T-helper 1 cell (primary cell): ENCODE data around the gene HPCAL1.

Experiments used
- DNase-seq, 5 donors: peaks; one replicate each; pipeline ENCODE4 v3.0.0-alpha.2; 2012 to 2020

HPCAL1 gene

DNA sequence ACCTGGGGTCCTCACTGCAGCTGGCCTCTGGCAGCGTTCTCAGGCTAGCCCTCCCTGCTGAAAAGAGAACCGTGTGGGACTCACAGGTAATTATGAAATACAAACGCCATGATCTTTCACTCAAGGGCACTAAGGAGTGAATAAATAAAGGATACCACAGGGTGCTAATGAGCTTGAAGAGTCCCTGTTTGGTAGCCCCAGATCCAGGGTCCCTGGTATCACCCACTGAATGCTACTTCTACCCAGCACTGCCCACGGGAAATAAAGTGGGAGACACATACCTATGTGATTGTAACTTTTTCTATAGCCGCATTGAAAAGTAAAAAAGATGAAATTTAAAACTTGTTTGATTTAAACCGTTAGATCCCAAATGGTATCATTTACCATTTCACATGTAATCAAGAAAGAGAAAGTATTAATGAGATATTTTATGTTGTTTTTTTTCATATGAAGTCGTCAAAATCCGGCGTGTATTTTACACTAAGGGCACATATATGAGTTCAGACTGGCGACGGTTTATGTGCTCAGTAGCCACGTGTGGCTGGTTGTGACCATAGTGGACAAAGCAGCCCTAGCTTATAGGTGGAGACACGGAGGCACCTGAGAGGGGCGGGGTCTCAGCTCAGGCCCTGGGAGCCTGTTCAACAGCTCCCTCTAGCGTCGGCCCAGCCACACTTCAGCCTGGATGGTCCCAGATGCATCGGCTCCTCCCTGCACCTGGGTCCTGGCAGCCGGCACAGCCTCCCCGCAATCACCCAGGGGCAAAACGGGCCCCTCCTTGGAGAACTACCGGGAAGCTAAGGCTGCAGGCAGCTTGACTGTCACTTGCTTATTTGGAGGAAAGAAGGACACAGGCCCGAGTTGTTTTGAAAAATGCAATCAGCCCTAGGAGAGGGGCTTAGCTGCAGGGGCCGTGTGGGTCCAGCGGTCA, 106.2 kb downstream of the HPCAL1 start:
- DNase-seq, result peak; percentile 61 to 81 (median 77)

DNA sequence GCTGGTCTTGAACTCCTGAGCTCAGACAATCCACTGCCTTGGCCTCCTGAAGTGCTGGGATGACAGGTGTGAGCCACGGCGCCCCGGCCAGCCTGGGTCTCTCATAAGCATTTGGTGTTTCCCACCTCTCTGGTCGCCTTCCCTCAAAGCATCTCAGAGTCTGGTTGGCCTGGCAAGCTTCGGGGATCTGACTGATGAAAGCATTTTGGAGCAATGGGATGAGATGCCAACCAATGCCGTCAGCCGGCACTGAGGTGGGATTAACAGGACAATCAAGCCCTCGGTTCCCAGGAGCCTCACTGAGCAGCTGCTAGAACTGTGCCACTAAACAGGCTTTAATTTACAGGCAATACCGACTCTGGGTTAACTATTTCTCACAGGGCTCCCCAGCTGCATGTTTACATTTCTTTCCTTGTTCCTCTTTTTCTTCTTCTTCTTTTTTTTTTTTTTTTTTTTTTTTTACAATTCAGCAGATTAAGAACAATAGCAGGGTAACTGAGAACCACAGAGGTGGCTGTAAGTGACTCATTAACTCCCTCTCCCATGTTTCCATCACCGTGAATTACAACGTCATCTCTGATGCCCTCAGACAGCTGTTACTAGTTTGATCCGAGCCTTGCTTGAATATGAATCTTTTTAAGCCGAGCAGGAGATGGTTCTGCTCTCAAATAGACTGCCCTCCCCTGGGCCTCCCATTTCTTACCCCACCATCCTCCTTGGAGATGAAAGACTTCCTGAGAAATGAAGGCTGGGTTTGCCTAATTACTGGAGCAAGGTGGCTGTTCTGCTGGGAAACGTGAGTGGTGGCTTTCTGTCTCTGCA, 107.5 kb downstream of the HPCAL1 start:
- no peak for DNase-seq

DNA sequence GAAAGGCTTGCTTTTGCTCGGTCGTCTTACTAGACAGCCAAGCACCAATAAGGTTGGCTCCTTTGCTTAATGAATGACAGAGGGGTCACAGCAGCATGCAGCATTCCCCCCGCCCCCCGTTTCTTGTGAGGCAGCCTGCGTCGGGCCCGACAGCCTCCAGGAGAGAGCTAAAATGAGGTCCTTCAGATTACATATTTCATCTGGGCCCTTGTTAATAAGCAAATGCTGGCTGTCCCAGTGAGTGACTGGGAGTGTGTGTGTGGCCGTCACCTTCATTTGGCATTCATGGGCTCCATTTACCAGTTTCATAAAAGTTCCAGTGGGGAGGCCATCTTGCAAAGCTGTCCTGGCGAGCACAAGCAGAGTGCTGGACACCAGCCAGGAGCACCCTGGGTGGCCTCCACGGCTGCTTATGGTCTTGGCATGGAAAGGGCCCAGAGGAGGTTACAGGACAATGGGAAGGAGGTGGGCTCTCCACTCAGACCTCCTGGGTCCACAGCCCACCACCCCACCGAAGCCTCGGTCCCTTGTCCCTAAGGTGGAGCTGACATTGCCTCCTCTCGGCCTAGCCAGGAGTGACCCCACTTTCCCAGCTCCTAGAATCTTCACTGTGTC, 108.2 kb downstream of the HPCAL1 start:
- no peak for DNase-seq

DNA sequence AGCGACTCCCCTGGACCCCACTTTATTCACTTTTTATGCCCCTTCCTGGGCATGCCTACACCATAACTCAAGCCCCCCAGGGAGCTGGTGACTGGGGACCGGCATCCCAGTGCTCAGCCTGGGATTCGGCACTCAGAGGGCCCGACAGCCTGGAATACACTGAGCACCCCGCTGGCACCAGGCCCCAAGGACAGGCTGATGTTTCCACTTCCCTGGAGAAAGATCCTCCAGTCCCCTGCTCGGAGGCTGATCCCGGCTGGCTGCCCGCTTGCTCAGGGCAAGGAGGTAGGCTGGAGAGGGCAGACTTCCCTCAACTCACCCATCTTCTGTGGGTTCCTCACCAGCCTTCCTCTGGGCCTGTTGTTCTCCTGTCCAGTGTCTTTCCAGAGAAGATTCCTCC, 108.9 kb downstream of the HPCAL1 start:
- DNase-seq, result no peak

DNA sequence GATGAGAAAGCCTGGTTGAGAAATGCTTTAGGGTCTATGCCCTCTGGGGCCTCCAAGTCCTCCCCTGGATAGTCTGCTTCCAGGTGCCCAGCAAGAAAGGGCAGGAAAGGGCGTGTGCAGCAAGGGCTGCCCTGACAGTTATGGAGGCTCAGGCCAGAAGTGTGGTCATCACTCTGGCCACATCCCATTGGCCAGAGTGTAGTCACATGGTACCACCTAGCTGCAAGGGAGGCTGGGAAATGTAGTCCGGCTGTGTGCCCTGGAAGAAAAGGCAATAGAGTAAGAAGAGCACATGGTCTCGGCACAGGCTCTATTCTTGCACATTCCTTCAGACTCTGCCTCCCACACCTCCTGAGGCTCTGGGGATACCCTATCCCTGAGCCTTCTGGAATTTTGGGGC, 109.7 kb downstream of the HPCAL1 start:
- DNase-seq, result peak in 1 of 5 donors; percentile 45

DNA sequence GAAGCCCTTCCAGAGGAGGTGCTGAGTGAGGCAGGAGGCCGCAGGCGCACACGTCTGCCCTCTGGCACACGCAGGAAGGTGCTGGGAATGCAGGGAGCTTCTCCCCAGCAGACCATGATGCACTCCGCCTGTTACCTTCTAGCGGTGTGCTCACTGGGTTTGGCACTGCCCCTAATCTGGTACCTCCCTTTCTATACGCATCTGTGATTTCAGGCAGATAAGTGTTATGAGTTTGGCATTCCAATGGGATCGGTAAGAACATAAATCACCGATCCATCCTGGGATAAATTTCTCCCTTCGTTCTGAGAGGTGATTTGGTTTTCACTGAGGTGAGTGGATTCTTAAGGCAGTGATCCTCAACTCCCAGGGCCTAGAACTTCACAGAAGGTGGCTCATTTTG, 110.8 kb downstream of the HPCAL1 start:
- no peak for DNase-seq

DNA sequence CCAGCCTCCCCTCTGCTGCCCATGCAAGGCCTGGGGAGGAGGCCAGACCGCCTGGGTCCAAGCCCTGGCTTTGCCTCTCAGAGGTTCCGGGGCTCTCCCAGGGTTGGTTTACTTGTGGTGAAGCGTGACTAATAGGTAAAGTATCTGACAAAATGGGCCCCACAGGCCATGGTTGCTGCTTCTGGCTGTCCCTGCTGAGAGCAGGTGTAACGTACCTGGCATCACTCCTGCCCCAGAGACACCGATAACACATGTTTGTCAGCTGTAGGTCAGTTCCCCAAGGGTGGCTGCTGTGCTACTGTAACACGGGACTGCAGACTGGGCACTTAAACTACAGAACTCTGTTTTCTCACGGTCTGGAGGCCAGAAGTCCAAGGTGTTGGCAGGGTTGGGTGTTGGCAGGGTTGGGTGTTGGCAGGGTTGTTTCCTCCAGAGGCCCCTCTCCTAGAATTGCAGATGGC, 111.3 kb downstream of the HPCAL1 start:
- DNase-seq, result no peak

DNA sequence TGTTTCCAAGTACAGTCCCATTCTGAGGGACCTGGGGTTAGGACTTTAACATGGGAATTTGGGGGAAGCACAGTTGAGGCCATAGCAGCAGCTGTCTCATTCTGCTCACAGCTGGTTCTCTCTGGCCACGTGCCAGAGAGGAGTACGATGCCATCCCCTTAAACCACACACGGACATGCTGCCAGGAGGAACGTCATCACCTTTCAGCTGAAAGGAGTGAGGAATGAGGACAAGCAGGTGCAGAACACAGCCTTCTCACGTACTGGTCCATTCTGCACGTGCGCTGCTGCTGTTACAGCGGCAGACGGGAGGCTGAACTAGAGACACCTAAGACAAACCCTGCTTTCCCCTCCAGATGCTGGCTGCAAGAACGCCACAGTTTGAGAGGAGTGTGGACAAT, 111.9 kb downstream of the HPCAL1 start:
- no peak for DNase-seq

DNA sequence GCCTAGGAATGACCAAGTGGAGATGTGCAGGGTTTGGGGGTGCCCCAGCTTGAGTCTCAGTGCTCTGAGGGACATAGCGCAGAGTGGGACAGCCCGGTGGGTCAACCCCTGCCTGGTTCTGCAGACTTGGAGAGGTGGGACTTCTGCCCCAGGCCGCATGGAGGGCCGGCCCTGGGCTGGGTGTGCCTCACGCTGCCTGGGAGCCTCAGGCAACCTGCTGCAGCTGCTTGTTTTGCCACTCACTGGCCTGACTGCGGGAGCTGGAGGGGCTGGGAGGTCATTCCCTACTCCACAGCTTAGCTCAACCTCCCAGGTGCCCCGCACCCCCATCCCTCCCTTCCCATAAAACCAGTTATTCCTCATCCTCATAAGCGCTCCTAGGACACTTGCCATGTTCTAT, 112.3 kb downstream of the HPCAL1 start:
- DNase-seq, result no peak

DNA sequence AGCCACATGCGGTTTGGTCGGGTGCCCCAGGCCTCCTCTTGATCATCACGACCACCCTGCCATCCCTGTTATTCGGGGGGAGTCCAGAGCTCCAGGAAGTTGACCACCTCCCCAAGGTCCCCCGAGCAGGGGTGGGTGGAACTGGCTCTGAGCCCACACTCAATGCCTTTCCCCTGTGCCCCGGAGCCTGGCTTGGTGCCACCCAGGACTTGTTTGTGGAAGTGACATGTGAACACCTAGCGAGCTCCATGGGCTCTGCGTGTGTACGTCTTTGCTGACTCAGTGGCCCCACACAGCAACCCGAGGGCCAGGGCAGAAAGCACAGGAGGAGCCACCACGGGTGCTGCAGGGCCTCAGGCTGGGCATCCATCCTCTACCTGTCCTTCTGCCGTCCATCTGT, 112.9 kb downstream of the HPCAL1 start:
- DNase-seq, result no peak

DNA sequence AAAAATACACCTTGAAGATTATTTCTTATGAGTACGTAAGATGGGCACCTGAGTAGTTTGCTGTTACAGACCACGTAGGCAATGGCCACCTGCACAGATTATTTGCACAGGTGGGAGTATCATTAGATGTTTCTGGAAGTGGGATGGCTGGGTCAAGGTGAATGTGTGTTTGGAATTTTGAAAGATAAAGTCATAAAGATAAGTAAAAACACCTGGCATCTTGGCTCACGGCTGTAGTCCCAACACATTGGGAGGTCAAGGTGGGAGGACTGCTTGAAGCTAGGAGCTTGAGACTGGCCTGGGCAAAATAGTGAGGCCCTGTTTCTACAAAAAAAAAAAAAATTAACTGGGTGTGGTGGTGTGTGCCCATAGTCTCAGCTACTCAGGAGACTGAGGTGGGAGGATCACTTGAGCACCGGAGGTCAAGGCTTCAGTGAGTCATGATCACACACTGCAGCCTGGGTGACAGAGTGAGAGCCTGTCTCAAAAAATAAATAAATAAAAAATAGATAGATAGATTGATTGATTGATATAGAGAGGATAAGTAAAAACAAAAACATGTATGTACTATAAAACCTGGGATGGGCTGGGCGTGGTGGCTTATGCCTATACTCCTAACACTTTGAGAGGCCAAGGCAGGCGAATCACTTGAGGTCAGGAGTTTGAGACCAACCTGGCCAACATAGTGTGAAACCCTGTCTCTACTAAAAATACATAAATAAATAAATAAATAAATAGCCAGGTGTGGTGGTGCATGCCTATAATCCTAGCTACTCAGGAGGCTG, 115.0 kb downstream of the HPCAL1 start:
- no peak for DNase-seq

DNA sequence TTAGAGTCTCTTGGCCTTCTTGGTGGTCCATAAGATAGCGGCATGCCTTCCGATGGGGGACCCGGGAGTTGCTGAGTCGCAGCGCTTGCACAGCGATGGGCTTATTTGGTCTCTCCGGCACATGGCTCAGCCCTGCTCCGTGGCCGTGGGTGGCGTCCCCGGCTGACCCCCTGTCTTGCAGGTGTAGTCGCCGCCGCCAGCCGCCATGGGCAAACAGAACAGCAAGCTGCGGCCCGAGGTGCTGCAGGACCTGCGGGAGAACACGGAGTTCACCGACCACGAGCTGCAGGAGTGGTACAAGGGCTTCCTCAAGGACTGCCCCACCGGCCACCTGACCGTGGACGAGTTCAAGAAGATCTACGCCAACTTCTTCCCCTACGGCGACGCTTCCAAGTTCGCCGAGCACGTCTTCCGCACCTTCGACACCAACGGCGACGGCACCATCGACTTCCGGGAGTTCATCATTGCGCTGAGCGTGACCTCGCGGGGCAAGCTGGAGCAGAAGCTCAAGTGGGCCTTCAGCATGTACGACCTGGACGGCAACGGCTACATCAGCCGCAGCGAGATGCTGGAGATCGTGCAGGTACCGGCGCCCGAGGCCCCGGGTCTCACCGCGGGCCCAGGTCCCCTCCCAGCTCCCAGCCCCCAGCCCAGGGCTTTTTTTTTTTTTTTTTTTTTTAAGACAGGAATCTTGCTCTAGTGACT, 117.0 kb downstream of the HPCAL1 start:
- no peak for DNase-seq

DNA sequence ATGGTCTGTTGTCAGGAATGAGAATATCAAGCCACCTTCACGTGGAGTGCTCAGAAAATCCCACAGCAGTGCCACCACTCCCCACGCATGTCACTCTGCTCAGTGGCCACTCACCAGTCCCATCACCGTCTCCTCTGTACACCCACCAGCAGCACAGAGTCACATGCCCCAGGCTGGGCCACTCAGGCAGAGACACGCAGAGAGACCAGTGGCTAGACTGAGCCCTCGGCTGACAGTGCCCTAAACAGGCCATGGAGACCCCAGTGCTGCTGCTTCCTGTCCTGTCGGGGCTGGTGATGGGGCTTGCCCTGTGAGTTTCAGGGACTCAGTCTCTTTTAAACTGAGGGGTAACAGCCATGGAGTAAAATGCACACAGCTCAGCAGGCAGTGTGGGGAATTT, 119.5 kb downstream of the HPCAL1 start:
- no peak for DNase-seq

DNA sequence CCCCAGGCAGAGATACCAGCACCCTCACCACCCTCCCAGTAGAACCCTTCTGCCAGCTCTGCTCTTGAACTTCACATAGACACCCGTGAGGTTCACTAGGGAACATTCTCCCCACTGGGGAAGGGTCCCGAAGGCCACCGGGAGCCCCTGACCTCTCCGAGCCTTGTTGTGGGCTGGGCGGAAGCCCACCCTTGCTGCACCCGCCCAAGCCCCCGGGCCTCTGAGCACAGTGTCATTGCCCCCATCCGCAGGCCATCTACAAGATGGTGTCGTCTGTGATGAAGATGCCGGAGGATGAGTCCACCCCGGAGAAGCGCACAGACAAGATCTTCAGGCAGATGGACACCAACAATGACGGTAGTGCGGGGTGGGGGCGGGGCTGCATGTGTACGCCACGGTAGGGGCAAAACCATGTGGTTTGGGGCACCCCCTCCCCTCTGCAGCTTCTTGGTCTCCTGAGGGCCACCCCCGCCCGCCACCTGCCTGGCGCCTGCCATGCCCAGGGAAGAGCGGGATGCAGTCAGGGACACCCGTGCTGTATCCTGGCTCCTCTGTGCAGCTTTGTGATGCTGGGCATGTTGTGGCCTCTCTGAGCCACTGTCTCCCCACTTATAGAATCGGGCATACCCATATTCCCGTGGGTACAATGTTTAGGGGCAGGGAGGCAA, 120.2 kb downstream of the HPCAL1 start:
- DNase-seq, result no peak

DNA sequence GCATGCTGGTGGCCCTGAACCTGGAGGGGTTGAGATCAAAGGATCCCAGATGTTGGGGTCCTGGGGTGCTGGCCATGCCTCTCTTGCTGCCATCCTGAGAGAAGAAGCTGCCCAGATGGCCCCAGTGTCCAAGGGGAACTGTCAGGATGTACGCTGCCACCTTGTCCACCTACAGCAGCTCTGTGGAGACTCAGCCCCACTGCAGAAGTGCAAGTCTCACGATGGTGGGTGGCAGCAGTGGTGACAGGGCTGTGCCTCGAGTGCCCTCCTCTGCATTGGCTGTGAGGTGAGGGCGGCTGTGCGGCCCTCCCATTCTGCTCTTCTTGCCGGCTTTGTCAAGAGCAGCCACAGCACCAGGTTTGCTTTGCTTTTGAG, 120.7 kb downstream of the HPCAL1 start:
- DNase-seq, result no peak

DNA sequence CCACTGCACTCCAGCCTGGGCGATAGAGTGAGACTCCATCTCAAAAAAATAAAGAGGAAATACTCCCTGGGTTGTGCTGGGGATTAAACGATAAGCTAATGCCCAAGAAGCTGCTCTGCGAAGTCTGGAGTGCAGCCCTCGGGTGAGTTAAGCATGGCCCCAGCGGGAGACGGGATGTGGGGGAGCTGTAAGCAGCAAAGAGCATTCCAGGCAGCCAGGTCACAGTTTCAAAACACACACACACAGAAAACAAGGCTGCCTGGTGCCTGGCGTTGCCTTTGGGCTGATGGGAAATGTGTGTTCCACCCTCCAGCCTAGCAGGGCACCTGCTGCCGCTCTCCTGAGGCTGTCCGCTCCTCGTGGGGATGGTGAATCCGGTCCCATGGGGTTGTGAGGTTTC, 121.3 kb downstream of the HPCAL1 start:
- no peak for DNase-seq

DNA sequence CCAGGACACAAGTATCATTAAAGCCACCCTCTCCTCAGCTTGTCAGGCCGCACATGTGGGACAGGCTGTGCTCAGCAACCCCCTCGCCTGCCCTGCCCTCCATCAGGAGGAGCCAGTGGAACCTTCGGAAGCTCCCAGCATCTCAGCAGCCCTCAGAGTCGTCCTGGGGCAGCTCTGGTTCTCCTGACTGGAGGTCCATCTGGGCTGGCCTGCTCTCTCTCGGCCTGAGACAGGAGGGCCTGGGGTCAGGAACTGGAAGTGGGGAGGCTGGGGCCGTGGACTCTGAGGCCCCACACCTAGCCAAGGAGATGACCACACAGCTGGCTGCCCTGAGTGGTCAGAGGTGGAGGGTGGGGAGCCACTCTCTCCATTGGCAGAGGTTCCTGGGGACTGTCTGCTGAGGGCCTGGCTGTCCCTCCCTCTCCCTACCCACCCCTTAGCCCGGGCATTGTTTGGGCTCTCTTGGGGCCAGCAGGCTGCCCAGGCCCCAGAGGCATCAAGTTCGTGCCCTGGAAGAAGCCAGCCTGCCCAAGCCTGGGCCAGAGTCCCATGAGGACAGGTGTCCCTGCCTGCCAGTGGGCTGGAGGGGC, 122.3 kb downstream of the HPCAL1 start:
- DNase-seq, result no peak

DNA sequence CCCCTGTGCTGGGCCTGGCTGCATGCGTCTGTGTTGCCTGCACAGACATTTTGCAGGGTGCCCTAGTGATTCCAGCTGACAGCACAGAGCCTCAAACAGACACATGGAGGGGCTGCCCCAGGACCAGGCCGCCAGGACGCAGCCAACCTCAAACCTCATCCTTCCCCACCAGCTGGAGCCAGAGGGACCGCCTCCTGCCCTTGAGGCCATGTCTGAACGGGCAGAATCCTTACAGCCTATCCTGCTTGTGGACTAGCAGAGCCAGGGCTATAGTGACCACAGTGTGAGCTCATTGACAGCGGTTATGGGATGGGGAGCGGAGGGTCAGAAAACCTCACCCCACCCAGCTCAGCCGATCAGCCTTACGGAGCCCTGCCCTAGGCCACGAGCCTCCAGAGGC, 123.0 kb downstream of the HPCAL1 start:
- DNase-seq, result no peak

DNA sequence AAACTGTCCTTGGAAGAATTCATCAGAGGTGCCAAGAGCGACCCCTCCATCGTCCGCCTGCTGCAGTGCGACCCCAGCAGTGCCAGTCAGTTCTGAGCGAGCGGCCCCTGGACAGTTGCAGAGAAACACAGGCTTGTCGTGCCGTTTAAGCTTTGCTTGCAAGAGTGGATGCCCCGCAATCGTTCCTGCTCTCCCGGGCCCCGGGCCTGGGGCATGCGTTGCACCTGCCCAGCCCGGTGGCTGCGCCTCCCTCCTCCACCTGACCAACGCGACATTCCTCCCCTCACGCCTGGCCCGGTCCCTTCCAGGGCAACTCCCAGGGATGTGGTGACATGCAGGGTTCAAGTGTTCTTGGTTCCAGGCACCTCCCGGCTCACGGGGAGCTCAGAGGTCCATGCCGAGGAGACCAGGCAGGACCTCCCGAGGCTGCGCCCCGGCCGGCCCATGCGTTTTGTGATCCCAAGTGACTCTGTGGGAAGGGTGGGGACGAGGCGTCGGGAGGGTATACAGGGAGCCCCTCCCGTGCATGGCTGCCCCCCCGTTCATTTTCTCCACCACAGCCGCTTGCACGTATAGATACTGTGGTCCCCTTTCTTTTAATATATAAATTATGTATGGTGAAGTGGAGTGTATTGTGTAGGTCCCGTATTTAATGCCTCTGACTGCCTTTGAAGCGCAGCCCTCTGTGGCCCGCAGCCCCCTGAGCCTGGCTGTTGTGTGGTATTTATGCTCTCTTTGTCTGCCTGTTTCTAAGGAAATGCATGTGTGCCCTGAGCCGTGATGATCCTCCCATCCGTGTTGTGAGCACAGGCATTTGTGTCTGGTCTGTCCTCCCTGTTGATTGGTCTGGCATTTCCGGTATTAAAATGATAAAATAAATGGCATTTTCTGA, 124.3 kb downstream of the HPCAL1 start:
- DNase-seq, result no peak

DNA sequence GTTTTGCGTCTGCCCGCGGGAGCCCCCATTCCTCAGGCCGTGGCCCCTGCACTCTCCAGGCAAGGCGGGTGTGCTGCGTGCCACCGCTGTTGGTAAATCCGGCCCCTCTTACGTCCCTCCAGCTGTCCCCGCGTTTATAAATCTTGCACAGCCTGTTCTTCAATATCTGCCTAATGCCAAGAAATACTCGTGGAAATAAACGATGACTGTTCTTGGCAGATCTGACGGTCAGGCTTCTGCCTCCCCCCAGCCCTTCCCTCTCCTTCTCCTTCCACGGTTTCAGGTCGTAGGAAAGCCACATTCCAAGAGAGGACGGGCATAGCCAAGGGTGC, 124.9 kb downstream of the HPCAL1 start:
- no peak for DNase-seq
